Measurements from ENCODE around the gene PLAU.
A peak's percentile ranks its signal among the peaks of the same experiment; 100 is the strongest.

The PLAU gene

GRCh38 chr10:73910764-73911552, at the start of gene PLAU:
PLAU (plus strand) TSS chr10:73911132; CDS start chr10:73911556, 424 bp downstream.
- DNase-seq: no peak

DNA sequence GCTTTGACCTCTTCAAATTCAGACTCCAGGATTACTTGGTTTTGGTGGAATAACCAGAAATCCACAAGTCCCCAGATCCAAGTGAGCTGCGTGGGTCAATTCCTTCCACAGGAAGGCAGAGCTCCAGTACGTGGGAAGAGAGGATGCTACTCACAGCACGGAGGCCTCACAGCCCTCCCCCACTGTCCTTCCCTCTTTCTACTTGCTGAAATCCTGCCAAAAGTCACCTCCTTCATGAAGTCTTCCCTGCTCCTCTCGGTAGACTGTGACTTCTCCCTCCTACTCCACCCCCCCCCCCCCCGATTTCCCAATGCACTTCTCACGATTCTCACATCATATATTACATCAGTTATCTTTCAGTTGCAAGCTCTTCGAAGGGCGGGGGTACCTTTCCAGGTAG, 48.9 kb upstream of the PLAU start:
- no peak for DNase-seq

GRCh38 chr10:73863039-73863817, 47.7 kb upstream of the PLAU start:
- DNase-seq: no peak

GRCh38 chr10:73864229-73864628, 46.7 kb upstream of the PLAU start:
- DNase-seq: no peak

DNA sequence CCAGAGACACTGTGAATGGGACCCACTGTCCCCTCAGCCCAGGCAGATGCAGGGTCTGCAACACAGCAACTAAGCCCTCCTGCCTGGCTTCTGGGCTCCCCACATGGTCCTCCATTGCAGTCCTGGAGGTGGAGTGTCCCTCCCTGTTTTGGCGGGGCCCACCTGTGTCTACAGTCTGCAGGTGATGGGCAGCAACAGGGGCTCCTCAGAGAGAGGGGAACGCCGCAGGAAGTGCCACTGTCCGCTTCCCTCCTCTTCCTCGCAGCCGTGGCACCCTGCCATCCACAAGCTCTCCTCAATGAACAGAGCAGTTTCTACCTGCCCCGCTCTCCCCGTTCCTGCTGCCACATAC, 45.8 kb upstream of the PLAU start:
- no peak for DNase-seq

GRCh38 chr10:73865459-73866442, 45.2 kb upstream of the PLAU start:
- DNase-seq: no peak

DNA sequence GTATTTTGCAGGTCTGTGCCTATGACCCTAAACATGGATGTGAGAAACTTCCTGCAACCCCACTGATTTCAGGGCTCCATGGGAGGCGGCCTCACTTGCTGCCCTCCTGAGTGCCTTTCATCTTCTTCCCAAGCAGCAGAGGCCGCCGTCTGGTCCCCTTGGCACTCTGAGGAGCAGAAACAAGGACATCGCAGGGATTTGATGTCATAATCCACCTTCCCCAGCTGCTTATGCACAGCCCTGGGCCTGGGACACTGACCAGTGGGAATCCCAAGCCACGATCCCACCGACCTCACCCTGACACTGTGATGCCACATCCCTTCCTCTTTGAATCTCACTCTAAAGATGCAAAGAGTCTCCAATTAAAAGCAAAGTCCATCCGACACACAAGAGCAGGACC, 44.3 kb upstream of the PLAU start:
- no peak for DNase-seq

DNA sequence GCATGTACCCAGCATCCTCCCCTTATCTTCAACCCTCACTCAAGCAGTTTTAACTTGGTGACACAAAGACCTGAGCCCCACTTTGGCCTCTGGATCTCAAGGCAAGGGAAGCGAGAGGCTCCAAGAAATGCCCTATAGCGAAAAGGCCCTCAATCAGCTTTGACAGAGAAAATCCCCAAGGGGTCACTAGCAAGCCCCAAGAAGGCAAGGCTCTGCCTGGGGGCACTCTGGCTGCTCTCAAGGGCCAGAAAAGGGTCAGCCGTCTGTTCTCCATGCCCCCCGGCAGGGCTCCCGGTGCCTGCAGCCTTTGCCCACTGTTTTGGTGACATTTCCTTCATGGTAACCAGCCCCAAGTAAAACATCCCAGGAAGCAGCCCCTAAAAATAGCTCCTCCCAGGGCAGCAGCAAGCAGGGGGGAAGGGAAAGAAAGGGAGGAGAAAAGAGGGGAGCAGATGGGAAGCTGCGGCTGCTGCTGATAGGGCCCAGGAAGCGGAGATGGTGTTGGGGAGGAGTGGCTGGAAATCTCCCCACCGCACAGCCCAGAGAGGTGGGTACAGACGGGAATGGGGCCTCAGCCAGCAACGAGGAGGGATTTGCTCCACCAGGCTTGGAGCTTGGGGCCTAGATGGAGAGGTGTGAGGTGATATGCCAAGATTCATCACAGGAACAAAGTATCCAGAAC, 43.7 kb upstream of the PLAU start:
- no peak for DNase-seq

GRCh38 chr10:73867871-73868631, 42.9 kb upstream of the PLAU start:
- DNase-seq: no peak

DNA sequence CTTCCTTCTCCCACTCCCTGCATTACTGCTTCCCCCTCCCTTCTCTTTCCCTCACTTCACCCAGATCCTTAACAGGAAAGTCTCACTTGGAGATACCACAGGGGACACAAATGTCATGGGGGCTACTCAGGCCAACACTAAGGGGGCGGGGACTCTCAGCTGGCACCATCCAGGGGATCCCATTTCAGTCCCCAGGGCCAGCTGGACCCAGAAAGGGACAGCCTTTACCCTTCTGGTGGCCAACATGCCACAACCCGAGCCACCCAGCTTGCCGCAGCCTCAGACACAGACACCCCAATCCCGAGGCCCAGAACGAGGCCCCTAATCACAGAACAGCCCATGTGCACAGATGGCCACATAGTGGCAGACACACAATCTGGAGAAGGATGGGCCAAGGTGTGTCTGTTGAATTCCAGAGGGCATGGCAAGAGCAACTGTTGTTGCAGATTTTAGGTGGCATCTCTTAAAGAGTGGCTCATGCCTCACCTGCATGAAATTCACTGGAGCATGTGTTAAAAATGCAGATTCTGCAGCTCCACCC, 42.2 kb upstream of the PLAU start:
- DNase-seq: no peak

GRCh38 chr10:73871295-73872189, 39.4 kb upstream of the PLAU start:
- DNase-seq: no peak

DNA sequence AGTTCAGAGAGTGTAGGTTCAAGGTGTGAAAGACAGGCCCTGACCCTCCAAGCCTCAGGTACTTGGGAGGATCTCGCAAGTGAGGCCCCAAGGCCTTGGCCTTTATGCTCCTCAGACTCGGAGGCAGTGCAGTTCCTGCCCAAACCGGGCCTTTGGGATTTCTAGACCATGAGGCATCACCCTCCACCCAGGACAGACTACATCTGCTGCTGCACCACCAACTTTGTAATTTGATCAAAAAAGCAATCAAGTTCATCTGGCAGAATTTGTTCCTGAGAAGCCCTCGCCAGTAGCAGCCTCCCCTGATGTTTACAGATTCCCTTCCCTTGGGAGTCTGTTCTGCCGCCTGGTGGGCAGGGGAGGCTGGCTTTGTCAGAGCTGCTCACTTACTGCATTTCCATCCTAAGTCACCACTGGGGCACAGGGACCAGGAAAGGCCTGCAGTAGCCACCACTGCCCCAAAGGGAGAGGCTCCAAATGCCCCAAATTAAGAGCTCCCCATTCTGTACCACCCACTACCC, 38.7 kb upstream of the PLAU start:
- no peak for DNase-seq

- DNase-seq: no peak
These were observed 37.6 kb upstream of the PLAU start for GRCh38 chr10:73873142-73873837.

GRCh38 chr10:73873838-73874215, 37.1 kb upstream of the PLAU start:
- no peak for DNase-seq

DNA sequence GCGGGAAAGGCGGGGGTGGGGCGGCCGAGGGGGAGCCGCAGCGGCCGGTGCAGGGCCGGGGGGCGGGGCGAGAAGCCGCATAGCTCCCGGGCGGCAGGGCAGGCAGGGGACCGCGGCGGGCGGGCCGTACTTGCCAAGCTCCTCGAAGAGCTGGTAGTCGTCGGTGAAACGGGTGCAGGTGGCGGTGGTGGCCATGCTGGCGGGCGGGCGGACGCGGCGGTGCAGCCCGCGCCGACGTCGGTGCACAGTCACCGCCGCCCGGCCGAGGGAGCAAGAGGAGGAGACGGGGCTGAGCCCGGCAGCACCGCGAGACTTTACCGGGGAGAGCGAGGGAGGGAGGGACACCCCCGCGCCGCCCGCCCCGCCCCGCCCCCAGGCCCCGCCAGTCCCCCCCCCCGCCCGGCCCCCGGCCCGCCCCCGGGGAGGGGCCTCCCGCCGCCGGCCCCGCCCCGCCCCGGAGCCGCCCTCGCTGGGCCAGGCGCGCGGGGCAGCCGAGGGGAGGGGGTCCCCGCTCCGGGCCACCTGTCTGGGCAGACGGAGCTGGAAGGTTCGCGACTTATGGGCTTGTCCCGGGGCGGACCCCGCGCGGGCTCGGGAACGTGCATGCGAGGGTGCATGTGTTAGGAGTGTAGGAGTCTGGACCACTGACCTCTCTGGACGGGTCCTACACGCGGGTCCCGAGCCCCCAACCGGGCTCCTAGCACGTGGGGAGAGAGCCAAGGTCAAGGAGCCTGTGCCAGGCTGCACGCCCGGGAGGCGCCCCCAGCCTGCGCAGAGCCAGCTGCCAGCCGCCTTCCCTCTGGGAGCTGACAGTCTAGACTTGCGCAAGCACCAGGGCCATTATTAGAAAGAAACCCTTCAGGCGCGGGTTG, 36.4 kb upstream of the PLAU start, which contains the start of gene CAMK2G:
CAMK2G (minus strand) TSS at position 289 of the 872 bp plus-strand sequence; CDS start at position 195, 94 bp downstream.
- DNase-seq: peak; percentile 0

DNA sequence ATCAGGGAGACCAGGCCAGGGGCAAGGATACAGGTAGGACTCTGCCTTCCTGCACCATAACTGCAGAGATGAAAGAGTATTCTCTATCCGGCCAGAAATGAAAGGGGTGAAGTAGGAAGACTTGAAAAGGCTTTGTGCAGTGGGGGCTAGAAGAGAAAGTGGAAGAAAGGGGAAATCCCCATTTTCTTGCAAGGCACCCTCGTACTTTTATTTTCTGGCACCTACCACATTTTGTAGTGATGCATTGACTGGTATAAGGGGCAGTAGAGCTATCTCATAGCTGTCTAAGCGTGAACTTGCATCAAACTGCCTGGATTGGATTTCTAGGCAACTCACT, 35.8 kb upstream of the PLAU start:
- DNase-seq: no peak

- no peak for DNase-seq
These were observed 34.8 kb upstream of the PLAU start for GRCh38 chr10:73876157-73876556.

DNA sequence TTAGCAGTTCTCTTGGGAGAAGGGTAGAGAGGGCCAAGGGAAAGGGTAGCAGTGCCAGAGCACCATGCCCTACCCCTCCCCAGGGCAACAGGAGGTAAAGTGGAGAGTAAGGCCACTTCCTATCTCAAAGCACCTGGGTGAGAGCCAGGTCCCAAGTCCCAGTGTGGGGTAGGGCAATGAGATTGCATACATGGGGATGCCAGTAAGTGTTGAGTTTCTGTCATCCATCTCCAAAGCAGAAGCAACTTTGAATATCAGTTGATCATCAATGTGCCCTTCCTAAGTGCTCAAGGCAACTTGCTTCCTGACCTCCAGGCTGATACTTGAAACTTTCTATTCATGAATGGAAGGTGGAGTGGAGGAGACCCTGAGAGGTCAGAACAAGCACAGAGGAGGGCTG, 34.4 kb upstream of the PLAU start:
- no peak for DNase-seq

DNA sequence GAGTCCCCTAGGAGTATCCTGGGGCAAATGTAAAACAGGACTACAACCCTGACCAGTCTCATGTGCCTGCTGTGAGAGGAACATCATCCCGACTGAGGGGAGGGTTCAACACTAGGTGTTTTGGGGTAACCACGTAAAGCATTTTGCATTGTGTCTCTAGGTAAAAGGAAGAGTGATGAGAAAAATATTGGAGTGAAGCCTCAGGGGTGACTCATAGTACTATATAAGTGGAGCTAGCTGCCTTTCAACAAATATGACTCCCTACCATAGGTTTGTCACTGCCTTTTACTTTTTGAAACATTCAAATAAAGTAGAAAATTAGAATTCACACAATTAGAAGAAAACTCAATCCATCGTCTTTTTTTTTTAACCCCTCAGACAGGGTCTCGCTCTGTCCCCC, 34.0 kb upstream of the PLAU start:
- DNase-seq: no peak
